H1 (cell line): ENCODE results near the gene RXRA. TPM values are rescaled to one million over a fixed set of nuclear protein-coding genes. Genes with fewer than 3 reads are reported as not detected.
A peak's percentile ranks its signal among the peaks of the same experiment; 100 is the strongest.

Experiments
- CTCF ChIA-PET: fragments of 300-600 bp; sonication (Branson Sonifier 250); formaldehyde crosslinking; loops from one replicate; lab custom pipeline; 2021; ENCODE audit not compliant: partially characterized antibody; lab: Charles Lee
- POLR2A ChIA-PET: fragments of 300-600 bp; sonication (Branson Sonifier 250); formaldehyde crosslinking; loops from one replicate; lab custom pipeline; 2021; ENCODE audit warnings: inconsistent platforms; ENCODE audit not compliant: partially characterized antibody; lab: Charles Lee
- DNase-seq, 2 experiments: peaks; one replicate each; pipeline versions ENCODE4 v3.0.0 to v3.0.0-alpha.2; 2010 to 2022; ENCODE audit warnings: low spot score in 2 of 2, low read depth in 1 of 2, mixed read lengths in 1 of 2
- FAIRE-seq: peaks from 2 replicates; lab custom pipeline; 2011; peaks lifted over from hg19 to GRCh38; lab: Jason Lieb, UNC
- H2AFZ ChIP-seq: 2 replicates; pipeline ENCODE4 v1.8.1; 2012; ENCODE audit warnings: low read length, inconsistent platforms
- H2AK5ac ChIP-seq: 2 replicates; pipeline ENCODE4 v1.6.1; 2013; ENCODE audit warnings: low read depth, low read length
- H2BK120ac ChIP-seq: replicated peaks from 2 replicates; pipeline ENCODE3; 2013; ENCODE audit warnings: low read depth, low read length, inconsistent platforms
- H2BK12ac ChIP-seq: 2 replicates; pipeline ENCODE4 v1.6.1; 2013; ENCODE audit warnings: low read depth, low read length
- H2BK15ac ChIP-seq: 2 replicates; pipeline ENCODE4 v1.6.1; 2013; ENCODE audit warnings: low read length
- H2BK20ac ChIP-seq: 2 replicates; pipeline ENCODE4 v1.6.1; 2013; ENCODE audit warnings: low read length
- H2BK5ac ChIP-seq: 2 replicates; pipeline ENCODE4 v1.6.1; 2013; ENCODE audit warnings: low read depth, low read length
- H3K14ac ChIP-seq: 2 replicates; pipeline ENCODE4 v1.6.1; 2013; ENCODE audit warnings: inconsistent platforms; ENCODE audit not compliant: insufficient read length
- H3K18ac ChIP-seq: 2 replicates; pipeline ENCODE4 v1.6.1; 2013; ENCODE audit warnings: low read length; ENCODE audit errors: extremely low read depth
- H3K23ac ChIP-seq: 2 replicates; pipeline ENCODE4 v1.6.1; 2013; ENCODE audit warnings: inconsistent platforms; ENCODE audit not compliant: insufficient read length
- H3K23me2 ChIP-seq: 2 replicates; pipeline ENCODE4 v1.6.1; 2013; ENCODE audit warnings: low read depth, low read length
- H3K27ac ChIP-seq: 2 replicates; pipeline ENCODE4 v1.6.1; 2011; ENCODE audit warnings: low read depth, low read length, inconsistent platforms
- H3K27me3 ChIP-seq, 4 experiments: replicated peaks in 1 of 4; 1 replicate in 1 of 4; 2 replicates in 3 of 4; pipeline versions ENCODE4 v1.6.1 to v1.8.1; 2011 to 2013; ENCODE audit warnings: low read length in 3 of 4, mild to moderate bottlenecking in 3 of 4, inconsistent platforms in 2 of 4, mixed read lengths in 2 of 4, moderate library complexity in 1 of 4; ENCODE audit not compliant: control insufficient read depth in 3 of 4, insufficient read depth in 3 of 4; ENCODE audit errors: extremely low read depth in 1 of 4
- H3K36me3 ChIP-seq, 4 experiments: 2 replicates each; pipeline versions ENCODE4 v1.6.1 to v1.8.1; 2011 to 2013; ENCODE audit warnings: mild to moderate bottlenecking in 4 of 4, low read length in 3 of 4, moderate library complexity in 2 of 4, control low read depth in 1 of 4, inconsistent platforms in 1 of 4; ENCODE audit not compliant: insufficient read depth in 4 of 4, control insufficient read depth in 2 of 4
- H3K4ac ChIP-seq: replicated peaks from 2 replicates; pipeline ENCODE3; 2013; ENCODE audit warnings: low read length, low read depth, mixed read lengths, inconsistent platforms; ENCODE audit not compliant: insufficient read length
- H3K4me1 ChIP-seq, 4 experiments: replicated peaks in 1 of 4; 1 replicate in 1 of 4; 2 replicates in 3 of 4; pipeline versions ENCODE4 v1.6.1 to v1.8.1; 2011 to 2013; ENCODE audit warnings: low read length in 3 of 4, inconsistent platforms in 2 of 4, mixed read lengths in 1 of 4; ENCODE audit not compliant: insufficient read depth in 4 of 4, control insufficient read depth in 3 of 4
- H3K4me2 ChIP-seq, 2 experiments: 2 replicates each; pipeline versions ENCODE4 v1.6.1 to v1.8.1; 2011 to 2013; ENCODE audit warnings: low read depth in 2 of 2, low read length in 2 of 2, control low read depth in 1 of 2, inconsistent platforms in 1 of 2, mild to moderate bottlenecking in 1 of 2; ENCODE audit not compliant: insufficient read depth in 1 of 2
- H3K4me3 ChIP-seq, 4 experiments: fragments of 200-600, 300-600 bp in 1 of 4; sonication (generic), shearing (Covaris generic), sonication (Bioruptor Twin) in 1 of 4; 2 replicates each; pipeline versions ENCODE4 v1.5.1 to v1.8.1; 2011 to 2016; ENCODE audit warnings: low read length in 4 of 4, low read depth in 3 of 4, control low read depth in 2 of 4, inconsistent platforms in 2 of 4, mild to moderate bottlenecking in 2 of 4, mixed read lengths in 1 of 4, moderate library complexity in 1 of 4; ENCODE audit not compliant: insufficient read depth in 2 of 4; ENCODE audit errors: extremely low read depth in 1 of 4
- H3K56ac ChIP-seq: replicated peaks from 2 replicates; pipeline ENCODE3; 2013; ENCODE audit warnings: low read depth, mild to moderate bottlenecking, mixed read lengths, low read length, inconsistent platforms; ENCODE audit not compliant: insufficient read length
- H3K79me1 ChIP-seq: 2 replicates; pipeline ENCODE4 v1.6.1; 2013; ENCODE audit warnings: low read depth, low read length, control low read depth
- H3K79me2 ChIP-seq, 2 experiments: 2 replicates each; pipeline versions ENCODE4 v1.6.1 to v1.8.1; 2012 to 2013; ENCODE audit warnings: low read length in 2 of 2, mild to moderate bottlenecking in 2 of 2, inconsistent platforms in 1 of 2; ENCODE audit not compliant: insufficient read depth in 2 of 2, control insufficient read depth in 1 of 2
- H3K9ac ChIP-seq, 4 experiments: replicated peaks in 1 of 4; 1 replicate in 1 of 4; 2 replicates in 3 of 4; pipeline versions ENCODE4 v1.6.1 to v1.8.1; 2011 to 2013; ENCODE audit warnings: low read depth in 3 of 4, low read length in 3 of 4, control low read depth in 2 of 4, mild to moderate bottlenecking in 2 of 4, moderate library complexity in 2 of 4, inconsistent platforms in 1 of 4; ENCODE audit errors: extremely low read depth in 1 of 4
- H3K9me3 ChIP-seq, 2 experiments: 2 replicates each; pipeline versions ENCODE4 v1.6.1 to v1.8.1; 2012 to 2013; ENCODE audit warnings: mild to moderate bottlenecking in 2 of 2, moderate library complexity in 2 of 2, control low read depth in 1 of 2, inconsistent platforms in 1 of 2, low read depth in 1 of 2, low read length in 1 of 2, mixed read lengths in 1 of 2; ENCODE audit not compliant: insufficient read depth in 2 of 2
- H4K20me1 ChIP-seq, 2 experiments: replicated peaks in 1 of 2; 2 replicates each; pipeline versions ENCODE3 to v1.8.1; 2011 to 2013; ENCODE audit warnings: inconsistent platforms in 2 of 2, low read length in 2 of 2, mild to moderate bottlenecking in 1 of 2; ENCODE audit not compliant: insufficient read depth in 2 of 2, control insufficient read depth in 1 of 2
- H4K5ac ChIP-seq: 2 replicates; pipeline ENCODE4 v1.6.1; 2013; ENCODE audit warnings: low read length, low read depth, mixed read lengths, inconsistent platforms; ENCODE audit not compliant: insufficient read length
- H4K8ac ChIP-seq: 2 replicates; pipeline ENCODE4 v1.8.0; 2013; ENCODE audit warnings: mild to moderate bottlenecking, moderate library complexity, low read length, inconsistent platforms; ENCODE audit not compliant: insufficient read depth; ENCODE audit errors: extremely low read depth
- H4K91ac ChIP-seq: replicated peaks from 2 replicates; pipeline ENCODE3; 2013; ENCODE audit warnings: low read length, mixed read lengths, inconsistent platforms; ENCODE audit not compliant: insufficient read length
- EGR1 ChIP-seq: IDR thresholded peaks from 2 replicates; pipeline ENCODE4 v1.6.1; 2011; ENCODE audit warnings: low read depth, low read length, borderline replicate concordance
- EZH2 ChIP-seq: fragments of 200-600 bp; sonication (generic); IDR thresholded peaks from 2 replicates; pipeline ENCODE4 v1.7.1; 2012; ENCODE audit warnings: low read depth, mild to moderate bottlenecking, moderate library complexity, low read length, inconsistent platforms; ENCODE audit not compliant: severe bottlenecking
- POLR2A ChIP-seq, 2 experiments: IDR thresholded peaks; 1 replicate in 1 of 2; 2 replicates in 1 of 2; pipeline ENCODE4 v1.6.1; 2011; ENCODE audit warnings: low read depth in 2 of 2, low read length in 2 of 2, mild to moderate bottlenecking in 2 of 2; ENCODE audit errors: control extremely low read depth in 1 of 2
- SIX5 ChIP-seq: IDR thresholded peaks from 2 replicates; pipeline ENCODE4 v1.6.1; 2011; ENCODE audit warnings: mild to moderate bottlenecking, low read depth, low read length
- WGBS, 2 experiments: shearing (Covaris generic) in 1 of 2; methylation state at CpG; one replicate each; pipeline versions ENCODE4 v1.1.6 to v1.1.7; 2013 to 2015; ENCODE audit warnings: low lambda C conversion rate in 2 of 2, mixed read lengths in 2 of 2, inconsistent platforms in 1 of 2, low coverage in 1 of 2, missing lambda C conversion rate in 1 of 2; ENCODE audit not compliant: insufficient replicate concordance in 2 of 2, insufficient coverage in 1 of 2, insufficient read length in 1 of 2; ENCODE audit errors: extremely low coverage in 1 of 2, missing lambda C conversion rate in 1 of 2; 5-methylcytosine and 5-hydroxymethylcytosine counted together
- polyA plus RNA-seq, 7 experiments: library from polyadenylated mRNA; depleted of rRNA in 3 of 7; stranded (reverse) in 5 of 7; unstranded in 2 of 7; fragments of >200 nt in 5 of 7; fragments of 200-250 nt in 2 of 7; gene quantifications; 1 replicate in 5 of 7; 2 replicates in 1 of 7; 4 replicates in 1 of 7; pipeline versions ENCODE4 v1.2.1 to v1.2.3, GENCODE V29; 2011 to 2013; ENCODE audit warnings: missing spikeins in 2 of 7, mixed read lengths in 2 of 7
- total RNA-seq: library from RNA; stranded (reverse); fragmentation: NEBNext Ultra II Directional; extraction: Animal tissue kit (Norgen Biotek cat#: 25700); gene quantifications from 2 replicates; pipeline ENCODE4 v1.2.1, GENCODE V29; 2021

Gene RXRA
- total and polyA plus RNA-seq, 2 of the 8 experiments (the other 6 are each of a cell fraction or from before 2014, with no cell fraction given), result 9.8 to 29.4 TPM

DNA sequence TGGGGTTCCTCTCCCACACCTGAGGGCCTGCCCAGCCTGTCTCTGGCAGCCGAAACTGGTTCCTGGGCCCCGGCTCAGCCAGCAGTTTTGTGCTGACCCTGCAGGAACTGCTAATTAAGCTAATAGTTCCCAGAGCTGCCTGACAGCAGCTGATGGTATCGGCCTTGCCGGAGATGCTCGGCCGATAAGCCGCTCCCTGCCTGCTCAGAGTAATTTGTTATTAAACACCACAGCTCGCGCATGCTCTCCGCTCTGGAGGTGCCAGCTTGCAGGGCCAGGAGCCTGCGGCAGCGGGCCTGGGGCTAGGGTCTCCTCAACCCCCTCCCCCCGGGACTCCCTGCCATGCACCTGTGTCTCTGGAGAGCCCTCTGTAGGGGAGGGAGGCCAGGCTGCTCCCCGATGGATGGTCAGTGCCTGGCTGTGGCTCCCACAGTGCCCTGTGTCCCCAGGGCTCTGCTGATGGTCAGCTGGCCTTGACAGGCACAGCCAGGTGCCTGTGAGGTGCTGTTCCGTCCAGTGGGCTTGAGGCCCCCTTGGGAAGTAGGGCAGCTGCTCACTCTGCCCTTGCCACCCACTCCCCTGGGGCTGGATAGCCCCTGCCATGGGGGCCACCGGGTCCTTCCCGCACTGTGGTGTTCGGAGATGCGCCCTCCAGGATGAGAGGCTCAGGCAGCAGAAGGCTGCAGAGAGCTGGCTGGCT lies 41.7 kb downstream of the RXRA start:
- H4K91ac ChIP-seq, result peak overlapping the region; percentile 73
- no peak overlapping the region for H3K4me2 ChIP-seq
- no peaks in the 10 kb centered on the region for H3K27me3 ChIP-seq
- no peak overlapping the region for H2BK120ac ChIP-seq
- H2AFZ ChIP-seq, result no peak overlapping the region
- H2BK5ac ChIP-seq, result peak overlapping the region; percentile 69; the same call in 1 of the 2 replicates
- no peak overlapping the region for H3K4me3 ChIP-seq
- ChIA-PET POLR2A (interaction anchor here (0.6 kb wide), 1 partner anchor 200 kb away, joined by 3 read pairs; no protein-coding TSS in a partner anchor), CTCF (interaction anchor here (0.5 to 1.4 kb wide), 4 partner anchors 11 to 1591 kb away, joined by 3 to 6 read pairs (median 4); no protein-coding TSS in a partner anchor)
- no peak overlapping the region for H3K18ac ChIP-seq
- peaks cover 22% of the 10 kb centered on the region for H3K79me1 ChIP-seq
- H3K14ac ChIP-seq, result no peak overlapping the region
- H3K9ac ChIP-seq, result no peak overlapping the region
- H3K56ac ChIP-seq, result no peak overlapping the region
- H3K79me2 ChIP-seq, result peaks cover 5 to 38% of the 10 kb centered on the region in 2 experiments
- H2BK20ac ChIP-seq, result no peak overlapping the region
- peak overlapping the region; percentile 99; the same call in 1 of the 2 replicates for H2AK5ac ChIP-seq
- FAIRE-seq (no peak), DNase-seq (no peak)
- 92% methylated on average over 18 of the region's 19 CpGs; no CpG with 5 or more reads in 1 of the 2 experiments for WGBS, 2 experiments
- 0 out of 2 replicates have a peak overlapping the region, but pooled peaks have one; percentile 36 for H3K27ac ChIP-seq
- no peak overlapping the region for H4K5ac ChIP-seq
- H2BK15ac ChIP-seq, result no peak overlapping the region
- H3K23me2 ChIP-seq, result peaks cover 11% of the 10 kb centered on the region; the same call in 1 of the 2 replicates
- H3K36me3 ChIP-seq, result no peaks in the 10 kb centered on the region
- peaks cover 5 to 27% of the 10 kb centered on the region in 2 experiments for H4K20me1 ChIP-seq
- H3K9me3 ChIP-seq, result no peaks in the 10 kb centered on the region
- peak overlapping the region; percentile 31; the same call in 1 of the 2 replicates for H4K8ac ChIP-seq
- no peak overlapping the region for H3K4ac ChIP-seq
- no peak overlapping the region for H2BK12ac ChIP-seq
- peaks cover 0 to 3% (median 0%) of the 10 kb centered on the region in 4 experiments; a peak in 1 of 7 replicates for H3K4me1 ChIP-seq
- H3K23ac ChIP-seq, result no peak overlapping the region
- TF ChIP-seq SIX5 (no peak), POLR2A (IDR thresholded peaks at IDR 0.05; ENCODE audit: control extremely low read depth in 1 of 2, low read depth in 2 of 2, low read length in 2 of 2) (no peak), EGR1 (no peak), EZH2 (no peak)
